CD4-positive, alpha-beta T cell (primary cell): ENCODE measurements around the gene ARAP3. TPM values are rescaled to one million over a fixed set of nuclear protein-coding genes. Genes with fewer than 3 reads are reported as not detected.
A peak's percentile ranks its signal among the peaks of the same experiment; 100 is the strongest.

Experiments used
- ATAC-seq: fragments of 200-7000 bp; cut with Tn5 transposase; one replicate; pipeline ENCODE4 v1.10.0; 2022; ENCODE audit warnings: mild to moderate bottlenecking; ENCODE audit not compliant: poor library complexity
- CTCF ChIA-PET: fragments of 350-600 bp; sonication (Branson Sonifier 250); formaldehyde crosslinking; loops from one replicate; lab custom pipeline; 2021; ENCODE audit warnings: antibody characterized with exemption, inconsistent platforms; lab: Charles Lee
- POLR2A ChIA-PET: fragments of 350-600 bp; sonication (Branson Sonifier 250); formaldehyde crosslinking; loops from one replicate; lab custom pipeline; 2021; ENCODE audit warnings: antibody characterized with exemption, inconsistent platforms; lab: Charles Lee
- DNase-seq, 14 experiments: peaks; one replicate each; pipeline ENCODE4 v3.0.0-alpha.2; 2013 to 2020; ENCODE audit warnings: mixed read lengths in 2 of 14
- H3K27ac ChIP-seq, 2 donors: one replicate each; pipeline versions ENCODE4 v1.5.1 to v1.7.0; 2013; ENCODE audit warnings: low read length in 2 of 2, low read depth in 1 of 2, mild to moderate bottlenecking in 1 of 2
- H3K27me3 ChIP-seq, 2 experiments: 1 replicate in 1 of 2; 2 replicates in 1 of 2; pipeline versions ENCODE4 v1.6.1 to v1.7.0; 2013; ENCODE audit warnings: low read length in 2 of 2, control low read depth in 1 of 2, mild to moderate bottlenecking in 1 of 2, moderate library complexity in 1 of 2; ENCODE audit not compliant: insufficient read depth in 2 of 2, control insufficient read depth in 1 of 2
- H3K36me3 ChIP-seq: one replicate; pipeline ENCODE4 v1.6.1; 2013; ENCODE audit warnings: low read length, control low read depth; ENCODE audit not compliant: insufficient read depth
- H3K4me1 ChIP-seq: one replicate; pipeline ENCODE4 v1.6.1; 2013; ENCODE audit warnings: low read length, control low read depth; ENCODE audit not compliant: insufficient read depth
- H3K4me3 ChIP-seq: one replicate; pipeline ENCODE4 v1.5.1; 2013; ENCODE audit warnings: mild to moderate bottlenecking, low read length, moderate library complexity
- H3K9me3 ChIP-seq, 2 experiments: 1 replicate in 1 of 2; 2 replicates in 1 of 2; pipeline versions ENCODE4 v1.6.1 to v1.7.0; 2013; ENCODE audit warnings: low read length in 2 of 2, mild to moderate bottlenecking in 2 of 2, control low read depth in 1 of 2, moderate library complexity in 1 of 2; ENCODE audit not compliant: control insufficient read depth in 1 of 2, insufficient read depth in 1 of 2
- H3K27ac Mint-ChIP-seq: one replicate; pipeline ENCODE4 v1.8.0; 2020; ENCODE audit warnings: mixed read lengths
- H3K27me3 Mint-ChIP-seq: one replicate; pipeline ENCODE4 v1.8.0; 2021; ENCODE audit warnings: mixed read lengths
- H3K36me3 Mint-ChIP-seq: one replicate; pipeline ENCODE4 v1.8.0; 2021; ENCODE audit warnings: low read depth, mixed read lengths
- H3K4me1 Mint-ChIP-seq: one replicate; pipeline ENCODE4 v1.8.0; 2021; ENCODE audit warnings: low read depth, mixed read lengths
- H3K4me3 Mint-ChIP-seq: one replicate; pipeline ENCODE4 v1.8.0; 2020; ENCODE audit warnings: mild to moderate bottlenecking, mixed read lengths
- H3K9me3 Mint-ChIP-seq: one replicate; pipeline ENCODE4 v1.8.0; 2020; ENCODE audit warnings: mixed read lengths
- intact Hi-C, 2 experiments: fragments of 100-400 bp; cut with DNase I in 1 of 2; cut with micrococcal nuclease in 1 of 2; formaldehyde crosslinking; loops; one replicate each; pipeline versions ENCODE4 v1.15.1 to v1.9.0; 2023 to 2025; cut with DNase I, micrococcal nuclease
- total RNA-seq, 174 experiments: library from RNA in 2 of 174; stranded (reverse) in 2 of 174; gene quantifications; one replicate each; pipeline ENCODE4 v1.2.3 and lab custom pipeline; 2021 to 2026
- TF ChIP-seq, protein P1 (sequence below): fragments of 200-600 bp; IDR thresholded peaks from one replicate; pipeline ENCODE4 v1.8.0; 2022; ENCODE audit warnings: antibody characterized with exemption, mild to moderate bottlenecking

Gene ARAP3
- total RNA-seq, 2 experiments from 2014 or later = 0.30 to 0.31 TPM

DNA sequence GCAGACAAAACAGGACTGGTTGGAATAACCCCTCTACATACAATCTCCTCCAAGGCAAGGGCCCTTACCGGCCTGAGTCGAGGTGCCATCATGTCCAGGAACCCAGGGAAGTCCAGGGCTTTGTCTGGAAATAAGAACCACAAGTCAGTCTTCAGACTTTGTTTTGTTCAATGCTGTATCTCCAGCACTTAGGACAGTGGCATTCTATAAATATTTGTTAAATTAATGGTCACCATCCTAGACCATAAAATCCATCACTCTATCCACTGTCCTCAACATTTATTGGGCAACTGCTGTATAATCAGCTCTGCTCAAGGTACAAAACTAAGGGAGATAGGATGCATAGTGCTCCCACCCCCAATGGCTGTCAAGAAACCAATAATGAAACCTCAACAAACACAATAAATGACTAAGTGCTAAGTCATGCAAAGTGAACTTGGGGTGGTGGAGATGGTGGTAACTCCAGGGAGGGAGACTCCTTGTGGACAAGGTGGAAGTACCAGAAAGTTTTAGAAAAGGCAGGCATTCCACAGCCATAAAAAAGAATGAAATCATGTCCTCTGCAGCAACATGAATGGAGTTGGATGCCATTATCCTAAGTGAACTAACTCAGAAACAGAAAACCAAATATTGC, 40.3 kb downstream of the ARAP3 start:
- H3K4me1 ChIP-seq = peaks cover 18% of the 10 kb centered on the region
- Mint-ChIP-seq H3K27ac (peak overlapping the region; percentile 21), H3K9me3 (no peaks in the 10 kb centered on the region), H3K4me1 (peaks cover 7% of the 10 kb centered on the region), H3K4me3 (peak overlapping the region; percentile 31), H3K27me3 (no peaks in the 10 kb centered on the region), H3K36me3 (peaks cover 50% of the 10 kb centered on the region)
- H3K27me3 ChIP-seq = no peaks in the 10 kb centered on the region
- H3K27ac ChIP-seq = no peak overlapping the region
- CTCF ChIA-PET = interaction anchor here (0.9 to 1.4 kb wide), 3 partner anchors 9 to 319 kb away, joined by 3 to 4 read pairs (median 3); partner anchors contain the start of gene FCHSD1
- peaks cover 59% of the 10 kb centered on the region for H3K36me3 ChIP-seq
- ATAC-seq (no peak), DNase-seq (no peak)
- intact Hi-C loops = no loop called here
- H3K9me3 ChIP-seq = no peaks in the 10 kb centered on the region
- no peak overlapping the region for H3K4me3 ChIP-seq
- TF ChIP-seq, protein P1, sequence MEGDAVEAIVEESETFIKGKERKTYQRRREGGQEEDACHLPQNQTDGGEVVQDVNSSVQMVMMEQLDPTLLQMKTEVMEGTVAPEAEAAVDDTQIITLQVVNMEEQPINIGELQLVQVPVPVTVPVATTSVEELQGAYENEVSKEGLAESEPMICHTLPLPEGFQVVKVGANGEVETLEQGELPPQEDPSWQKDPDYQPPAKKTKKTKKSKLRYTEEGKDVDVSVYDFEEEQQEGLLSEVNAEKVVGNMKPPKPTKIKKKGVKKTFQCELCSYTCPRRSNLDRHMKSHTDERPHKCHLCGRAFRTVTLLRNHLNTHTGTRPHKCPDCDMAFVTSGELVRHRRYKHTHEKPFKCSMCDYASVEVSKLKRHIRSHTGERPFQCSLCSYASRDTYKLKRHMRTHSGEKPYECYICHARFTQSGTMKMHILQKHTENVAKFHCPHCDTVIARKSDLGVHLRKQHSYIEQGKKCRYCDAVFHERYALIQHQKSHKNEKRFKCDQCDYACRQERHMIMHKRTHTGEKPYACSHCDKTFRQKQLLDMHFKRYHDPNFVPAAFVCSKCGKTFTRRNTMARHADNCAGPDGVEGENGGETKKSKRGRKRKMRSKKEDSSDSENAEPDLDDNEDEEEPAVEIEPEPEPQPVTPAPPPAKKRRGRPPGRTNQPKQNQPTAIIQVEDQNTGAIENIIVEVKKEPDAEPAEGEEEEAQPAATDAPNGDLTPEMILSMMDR = no peak
- POLR2A ChIA-PET = interaction anchor here (1.2 to 1.7 kb wide), 2 partner anchors 9 kb away, joined by 3 to 11 read pairs; partner anchors contain the start of gene FCHSD1

DNA sequence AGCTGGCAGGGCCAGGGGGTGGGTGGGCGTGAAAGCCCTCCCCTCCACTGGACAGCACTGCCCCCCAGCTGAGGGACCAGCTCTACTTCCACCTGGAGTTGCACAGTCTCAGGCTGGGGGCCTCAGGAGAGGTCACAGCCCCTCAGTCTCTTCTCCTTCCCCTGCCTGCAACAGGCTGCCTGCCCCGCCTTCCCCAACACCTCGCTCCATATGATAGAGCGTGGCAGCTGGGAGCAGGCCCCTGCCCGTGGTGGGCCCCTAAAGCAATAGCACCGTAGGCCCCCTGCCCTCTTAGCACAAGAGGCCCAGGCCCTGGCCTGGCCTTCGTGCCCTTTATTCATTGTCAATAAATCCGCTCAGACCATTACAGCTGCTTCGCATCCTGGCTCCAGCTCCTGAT, 41.3 kb downstream of the ARAP3 start:
- ATAC-seq = no peak
- Mint-ChIP-seq H3K27me3 (no peaks in the 10 kb centered on the region), H3K4me3 (peak overlapping the region; percentile 48), H3K4me1 (peaks cover 14% of the 10 kb centered on the region), H3K27ac (peak overlapping the region; percentile 21), H3K36me3 (peaks cover 45% of the 10 kb centered on the region), H3K9me3 (no peaks in the 10 kb centered on the region)
- TF ChIP-seq, protein P1 = no peak
- CTCF ChIA-PET = interaction anchor here (1.4 kb wide), 1 partner anchor 9 kb away, joined by 3 read pairs; no protein-coding TSS in a partner anchor
- Histone ChIP-seq H3K36me3 (peaks cover 49% of the 10 kb centered on the region), H3K4me3 (no peak overlapping the region), H3K27me3 (no peaks in the 10 kb centered on the region), H3K27ac (no peak overlapping the region), H3K9me3 (no peaks in the 10 kb centered on the region), H3K4me1 (peaks cover 26% of the 10 kb centered on the region)
- intact Hi-C loops = no loop called here
- DNase-seq = no peak
- POLR2A ChIA-PET = interaction anchor here (1.2 kb wide), 1 partner anchor 10 kb away, joined by 3 read pairs; no protein-coding TSS in a partner anchor

DNA sequence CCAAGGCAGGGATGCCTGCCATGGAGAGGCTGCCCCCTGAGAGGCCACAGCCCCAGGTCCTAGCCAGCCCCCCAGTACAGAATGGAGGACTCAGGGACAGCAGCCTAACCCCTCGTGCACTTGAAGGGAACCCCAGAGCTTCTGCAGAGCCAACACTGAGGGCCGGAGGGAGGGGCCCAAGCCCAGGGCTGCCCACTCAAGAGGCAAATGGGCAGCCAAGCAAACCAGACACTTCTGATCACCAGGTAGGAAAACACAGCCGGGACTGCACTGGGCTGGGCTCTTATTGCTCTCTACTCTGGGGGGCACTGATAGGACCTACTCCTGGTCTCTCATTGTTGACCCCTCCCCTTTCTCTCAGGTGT, 42.0 kb downstream of the ARAP3 start:
- DNase-seq (no peak), ATAC-seq (no peak)
- H3K4me3 Mint-ChIP-seq = peak overlapping the region; percentile 15
- CTCF ChIA-PET = no interaction called here
- no peak overlapping the region for H3K27ac Mint-ChIP-seq
- H3K27ac ChIP-seq = no peak overlapping the region
- no peaks in the 10 kb centered on the region for H3K27me3 Mint-ChIP-seq
- intact Hi-C loops = no loop called here
- no peaks in the 10 kb centered on the region for H3K27me3 ChIP-seq
- peaks cover 32% of the 10 kb centered on the region for H3K4me1 ChIP-seq
- TF ChIP-seq, protein P1 = no peak
- no peaks in the 10 kb centered on the region for H3K9me3 ChIP-seq
- no peaks in the 10 kb centered on the region for H3K9me3 Mint-ChIP-seq
- POLR2A ChIA-PET = no interaction called here
- peaks cover 46% of the 10 kb centered on the region for H3K36me3 Mint-ChIP-seq
- H3K4me1 Mint-ChIP-seq = peaks cover 21% of the 10 kb centered on the region
- H3K36me3 ChIP-seq = peaks cover 44% of the 10 kb centered on the region
- no peak overlapping the region for H3K4me3 ChIP-seq
